Naive thymus-derived CD8-positive, alpha-beta T cell (primary cell): ENCODE data around the gene COL25A1. TPM values are rescaled to one million over a fixed set of nuclear protein-coding genes. Genes with fewer than 3 reads are reported as not detected.
A peak's percentile ranks its signal among the peaks of the same experiment; 100 is the strongest.

Experiments
- ATAC-seq, 2 donors: fragments of 150-1000 bp; cut with Tn5 transposase in 1 of 2; sonication (Bioruptor Pico), chemical (Tn5 transposase) in 1 of 2; 1 replicate in 1 of 2; 2 replicates in 1 of 2; pipeline ENCODE4 v1.10.0; 2021; ENCODE audit warnings: mild to moderate bottlenecking in 2 of 2, moderate library complexity in 2 of 2
- POLR2A ChIA-PET: fragments of 350-600 bp; sonication (Branson Sonifier 250); formaldehyde crosslinking; loops from one replicate; lab custom pipeline; 2021; ENCODE audit warnings: antibody characterized with exemption; lab: Charles Lee
- DNase-seq, 10 donors: peaks; one replicate each; pipeline versions ENCODE4 v3.0.0 to v3.0.0-alpha.2; 2020 to 2022
- H3K27ac Mint-ChIP-seq, 10 donors: one replicate each; pipeline ENCODE4 v1.8.0; 2020 to 2022; ENCODE audit warnings: mild to moderate bottlenecking in 10 of 10, mixed read lengths in 10 of 10, moderate library complexity in 4 of 10, inconsistent platforms in 1 of 10
- H3K27me3 Mint-ChIP-seq, 5 donors: one replicate each; pipeline ENCODE4 v1.8.0; 2021 to 2022; ENCODE audit warnings: mixed read lengths in 5 of 5
- H3K36me3 Mint-ChIP-seq, 3 donors: one replicate each; pipeline ENCODE4 v1.8.0; 2020 to 2022; ENCODE audit warnings: mixed read lengths in 3 of 3, mild to moderate bottlenecking in 2 of 3, inconsistent platforms in 1 of 3
- H3K4me1 Mint-ChIP-seq, 4 donors: one replicate each; pipeline ENCODE4 v1.8.0; 2021 to 2022; ENCODE audit warnings: mixed read lengths in 4 of 4
- H3K4me3 Mint-ChIP-seq, 10 donors: one replicate each; pipeline ENCODE4 v1.8.0; 2020 to 2022; ENCODE audit warnings: mild to moderate bottlenecking in 10 of 10, mixed read lengths in 10 of 10, moderate library complexity in 6 of 10, inconsistent platforms in 1 of 10
- H3K9me3 Mint-ChIP-seq, 9 donors: one replicate each; pipeline ENCODE4 v1.8.0; 2020 to 2022; ENCODE audit warnings: mixed read lengths in 9 of 9, mild to moderate bottlenecking in 3 of 9, inconsistent platforms in 1 of 9, moderate library complexity in 1 of 9
- polyA plus RNA-seq, 3 donors: library from polyadenylated mRNA; unstranded; fragments of 300-500 nt; fragmentation: Illumina TruSeq; gene quantifications; one replicate each; pipeline ENCODE4 v1.2.3, GENCODE V29; 2021
- total RNA-seq, 8 experiments: library from RNA in 2 of 8; stranded (reverse) in 2 of 8; gene quantifications; one replicate each; pipeline ENCODE4 v1.2.3 and lab custom pipeline; 2021 to 2026

COL25A1 gene
- total and polyA plus RNA-seq, 5 experiments from 2014 or later, result 0.10 to 1.2 TPM; not detected in 3

DNA sequence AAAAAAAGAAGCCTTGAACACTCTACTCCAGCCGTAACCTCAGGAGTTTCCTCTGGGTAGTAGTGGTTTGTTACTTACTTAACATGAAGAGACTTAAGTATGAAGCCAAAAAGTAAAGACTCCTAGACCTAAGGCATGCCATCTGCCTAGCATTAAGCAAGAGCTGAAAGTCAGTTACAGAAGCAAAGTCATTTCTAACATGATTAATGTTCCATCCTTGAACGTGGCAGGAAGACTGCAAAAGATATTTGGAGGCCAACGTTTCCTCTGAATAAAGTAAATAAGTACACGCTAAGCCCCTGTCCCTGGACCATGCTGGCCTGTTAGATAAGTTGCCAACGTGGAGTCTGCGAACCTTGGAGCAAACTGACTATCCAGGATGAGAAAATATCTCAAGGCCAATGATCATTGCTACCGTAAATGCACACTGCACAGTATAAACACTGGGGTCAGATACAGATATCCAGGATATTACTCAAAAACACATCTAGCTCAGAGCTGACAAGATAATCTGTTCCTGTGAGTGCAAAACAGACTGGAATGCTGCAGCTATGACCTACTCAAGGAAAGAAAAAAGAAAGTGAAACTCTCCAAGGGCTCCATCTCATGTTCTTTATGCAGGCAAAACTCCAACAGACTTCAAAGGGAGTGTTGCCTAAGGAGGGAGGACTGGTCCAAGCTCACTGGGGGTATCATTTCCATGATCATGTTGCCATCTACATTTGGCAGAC, 255.8 kb downstream of the COL25A1 start:
- H3K9me3 Mint-ChIP-seq, result no peaks in the 10 kb centered on the region
- no peak for ATAC-seq
- peaks cover 0 to 3% (median 0%) of the 10 kb centered on the region in 5 donors for H3K27me3 Mint-ChIP-seq
- POLR2A ChIA-PET, result no interaction called here
- no peak for DNase-seq
- no peaks in the 10 kb centered on the region for H3K36me3 Mint-ChIP-seq
- no peak overlapping the region for H3K27ac Mint-ChIP-seq
- H3K4me3 Mint-ChIP-seq, result no peak overlapping the region
- peaks cover 0 to 3% (median under 1%) of the 10 kb centered on the region in 4 donors for H3K4me1 Mint-ChIP-seq

DNA sequence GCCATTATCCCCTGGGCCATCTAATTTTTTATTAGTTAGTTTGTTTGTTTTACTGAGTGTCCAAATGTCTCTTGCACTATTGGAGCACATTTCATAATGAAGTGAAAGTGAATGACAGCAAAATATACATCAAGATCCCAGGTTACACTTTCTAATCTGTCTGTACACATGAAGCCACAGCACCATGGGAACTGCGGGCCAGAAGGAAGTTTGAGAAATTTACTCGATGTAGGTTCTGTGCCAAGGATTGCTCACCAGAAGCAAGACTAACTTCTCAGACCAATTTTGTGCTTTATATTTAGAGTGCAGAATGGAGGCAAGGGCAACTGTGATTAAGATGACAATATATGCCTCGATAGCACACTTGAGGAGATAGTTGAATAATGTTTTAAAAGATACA, 258.0 kb downstream of the COL25A1 start:
- Mint-ChIP-seq H3K9me3 (no peaks in the 10 kb centered on the region), H3K27me3 (peaks cover 0 to 9% (median 5%) of the 10 kb centered on the region in 5 donors), H3K36me3 (no peaks in the 10 kb centered on the region), H3K4me3 (no peak overlapping the region), H3K4me1 (peaks cover 0 to 3% (median under 1%) of the 10 kb centered on the region in 4 donors), H3K27ac (no peak overlapping the region)
- POLR2A ChIA-PET, result no interaction called here
- ATAC-seq, result no peak
- no peak for DNase-seq

DNA sequence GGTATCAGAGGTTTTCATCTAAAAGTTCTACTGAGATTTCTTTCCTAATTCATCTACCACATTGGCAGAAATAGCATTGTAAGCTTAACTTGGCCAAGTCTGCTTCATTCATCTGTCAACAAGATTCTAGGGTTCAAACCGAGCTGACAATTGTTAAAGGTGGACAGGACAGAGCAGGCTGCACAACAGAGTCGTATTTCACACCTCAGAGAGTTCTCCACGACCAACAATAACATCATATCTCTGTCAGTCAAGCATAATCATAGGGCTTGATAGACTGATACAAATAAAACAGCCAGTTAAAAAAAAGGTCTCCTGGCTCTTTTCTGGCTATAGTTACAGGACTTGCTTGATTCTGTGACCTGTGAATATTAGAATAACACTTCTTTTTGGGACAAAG, 259.2 kb downstream of the COL25A1 start:
- no peak for ATAC-seq
- H3K27ac Mint-ChIP-seq, result no peak overlapping the region
- no peaks in the 10 kb centered on the region for H3K36me3 Mint-ChIP-seq
- no peaks in the 10 kb centered on the region for H3K9me3 Mint-ChIP-seq
- peaks cover 0 to 17% (median 11%) of the 10 kb centered on the region in 5 donors for H3K27me3 Mint-ChIP-seq
- peaks cover 0 to 3% (median 3%) of the 10 kb centered on the region in 4 donors for H3K4me1 Mint-ChIP-seq
- no peak for DNase-seq
- no peak overlapping the region for H3K4me3 Mint-ChIP-seq
- POLR2A ChIA-PET, result no interaction called here

DNA sequence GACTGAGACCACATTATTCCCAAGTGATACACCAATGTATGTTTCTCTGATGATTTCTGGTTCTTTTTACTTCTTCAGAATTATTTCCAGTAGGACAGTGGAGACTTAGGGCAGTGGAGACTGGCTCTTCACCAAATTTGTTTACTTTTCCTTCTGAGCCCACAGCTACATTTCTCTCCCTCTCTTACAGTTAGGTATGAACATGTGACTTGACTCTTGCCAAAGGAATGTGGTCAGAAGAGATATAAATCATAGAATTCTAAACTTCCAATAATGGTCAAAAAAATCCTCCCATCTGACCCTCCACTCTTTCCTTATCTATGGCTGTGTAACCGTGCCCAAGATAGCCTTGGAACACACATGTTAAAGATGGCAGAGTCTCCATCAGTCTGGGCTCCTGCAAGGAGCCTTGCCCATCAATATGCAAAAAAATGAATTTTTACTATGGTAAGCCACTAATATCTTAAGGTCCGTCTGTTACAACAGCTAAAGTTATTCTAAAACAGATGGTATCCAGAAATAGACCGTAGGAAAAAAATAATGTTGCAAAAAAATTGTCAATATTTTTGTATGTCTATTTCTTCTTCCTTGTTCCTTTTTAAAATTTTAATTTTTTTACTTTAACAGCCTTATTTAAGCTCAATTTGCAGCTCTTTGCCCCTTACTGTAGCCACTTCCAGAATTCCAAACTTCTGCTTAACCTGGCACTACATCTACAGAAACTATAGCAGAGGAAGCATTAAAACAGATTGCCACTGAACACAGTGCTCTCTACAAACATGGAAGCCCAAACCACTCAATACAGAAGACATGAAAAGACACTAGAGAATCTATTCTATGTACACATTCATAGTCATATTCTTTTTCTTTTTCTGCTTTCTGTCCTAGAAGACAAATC, 260.7 kb downstream of the COL25A1 start:
- POLR2A ChIA-PET, result no interaction called here
- Mint-ChIP-seq H3K27ac (no peak overlapping the region), H3K4me1 (peaks cover 0 to 3% (median 3%) of the 10 kb centered on the region in 4 donors), H3K9me3 (no peaks in the 10 kb centered on the region), H3K4me3 (no peak overlapping the region), H3K36me3 (no peaks in the 10 kb centered on the region), H3K27me3 (peaks cover 0 to 17% (median 14%) of the 10 kb centered on the region in 5 donors)
- DNase-seq (no peak), ATAC-seq (no peak)

DNA sequence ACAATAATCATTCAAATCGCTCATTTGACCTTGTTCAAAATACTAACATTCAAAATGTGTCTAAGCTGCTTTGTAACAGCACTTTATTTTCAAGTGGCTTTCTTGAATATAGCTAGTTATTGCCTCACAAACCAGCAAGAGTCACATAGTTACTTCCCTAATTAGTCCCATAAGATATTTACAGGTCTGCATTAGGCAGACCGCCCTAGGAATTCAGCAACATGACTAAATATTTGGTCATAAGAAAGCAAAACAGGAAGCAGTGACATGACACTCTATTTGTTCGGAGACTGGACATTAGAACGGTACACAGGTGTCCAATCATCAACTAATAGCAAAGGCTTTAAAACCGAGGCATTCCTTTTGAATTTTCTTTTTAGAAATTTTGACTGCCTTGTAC, 262.0 kb downstream of the COL25A1 start:
- peaks cover 0 to 3% (median 0%) of the 10 kb centered on the region in 4 donors for H3K4me1 Mint-ChIP-seq
- no peaks in the 10 kb centered on the region for H3K36me3 Mint-ChIP-seq
- ATAC-seq, result no peak
- POLR2A ChIA-PET, result no interaction called here
- H3K27ac Mint-ChIP-seq, result no peak overlapping the region
- H3K9me3 Mint-ChIP-seq, result no peaks in the 10 kb centered on the region
- H3K4me3 Mint-ChIP-seq, result no peak overlapping the region
- DNase-seq, result no peak
- peaks cover 2 to 17% (median 14%) of the 10 kb centered on the region in 5 donors for H3K27me3 Mint-ChIP-seq

DNA sequence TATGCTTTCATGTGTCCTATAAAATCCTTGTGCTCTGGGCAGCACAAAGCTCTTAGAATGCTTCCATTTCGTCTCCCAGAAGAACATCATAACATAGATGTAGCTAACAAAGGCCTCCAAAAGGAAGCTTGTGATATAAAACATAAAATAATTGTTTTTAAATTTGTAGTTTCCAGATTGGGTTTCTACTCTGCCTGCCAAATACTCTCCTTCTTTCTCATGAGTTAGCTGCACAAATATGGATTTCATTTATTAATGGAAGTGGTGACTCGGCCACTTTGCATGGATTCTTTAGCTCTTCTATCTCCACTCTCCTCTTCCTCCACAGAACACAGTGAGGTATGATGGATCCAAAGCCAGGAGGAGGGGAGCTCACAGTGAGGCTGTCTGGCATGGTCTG, 265.4 kb downstream of the COL25A1 start:
- H3K9me3 Mint-ChIP-seq, result no peaks in the 10 kb centered on the region
- H3K36me3 Mint-ChIP-seq, result no peaks in the 10 kb centered on the region
- DNase-seq (no peak), ATAC-seq (no peak)
- H3K27me3 Mint-ChIP-seq, result peaks cover 2 to 17% (median 16%) of the 10 kb centered on the region in 5 donors
- POLR2A ChIA-PET, result no interaction called here
- no peak overlapping the region for H3K4me3 Mint-ChIP-seq
- peaks cover 0 to 3% (median 0%) of the 10 kb centered on the region in 4 donors for H3K4me1 Mint-ChIP-seq
- H3K27ac Mint-ChIP-seq, result peak overlapping the region in 1 of 10 donors; percentile 50

DNA sequence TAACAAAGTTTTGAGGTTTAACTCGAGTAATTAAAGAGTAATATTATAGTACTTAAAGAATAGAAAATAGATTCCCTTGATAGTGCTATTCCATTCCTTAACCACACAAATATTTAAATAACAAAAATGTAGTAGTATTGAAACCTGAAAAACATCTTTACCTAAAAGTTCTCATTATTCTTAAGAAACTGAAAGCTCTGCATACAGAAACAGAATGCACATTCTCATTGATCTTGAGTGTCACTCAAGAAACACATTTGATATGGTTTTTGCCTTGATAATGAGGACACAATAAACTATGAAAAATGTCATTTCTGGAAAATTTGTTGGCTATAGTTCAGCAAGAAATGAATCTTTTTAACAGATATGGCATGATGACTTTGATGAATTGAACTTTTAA, 268.5 kb downstream of the COL25A1 start:
- no peak for ATAC-seq
- no peak for DNase-seq
- Mint-ChIP-seq H3K4me1 (peaks cover 0 to 3% (median 0%) of the 10 kb centered on the region in 4 donors), H3K27ac (no peak overlapping the region), H3K36me3 (peaks cover 0 to 4% (median 0%) of the 10 kb centered on the region in 3 donors), H3K9me3 (no peaks in the 10 kb centered on the region), H3K4me3 (no peak overlapping the region), H3K27me3 (peaks cover 2 to 16% (median 6%) of the 10 kb centered on the region in 5 donors)
- POLR2A ChIA-PET, result no interaction called here

DNA sequence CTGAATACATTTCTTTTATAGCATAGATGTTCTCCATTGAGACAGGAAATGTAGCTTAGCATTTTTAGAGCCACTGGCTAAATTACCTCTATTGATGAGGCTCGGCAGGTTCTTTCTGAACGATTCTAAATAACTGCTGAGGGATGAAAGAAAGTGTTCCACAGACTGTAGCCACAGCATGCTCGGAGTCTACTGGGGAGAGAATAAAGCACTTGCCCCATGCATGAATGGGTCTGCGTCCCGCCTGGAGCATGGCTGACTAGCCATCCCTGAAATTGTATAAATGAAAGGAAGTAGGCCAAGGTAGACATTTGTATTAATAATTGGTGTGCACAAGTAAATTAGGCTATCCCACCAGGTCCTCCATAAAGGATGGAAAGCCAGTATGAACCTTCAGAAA, 269.8 kb downstream of the COL25A1 start:
- H3K27me3 Mint-ChIP-seq, result peaks cover 0 to 11% (median 2%) of the 10 kb centered on the region in 5 donors
- no peaks in the 10 kb centered on the region for H3K4me1 Mint-ChIP-seq
- POLR2A ChIA-PET, result no interaction called here

DNA sequence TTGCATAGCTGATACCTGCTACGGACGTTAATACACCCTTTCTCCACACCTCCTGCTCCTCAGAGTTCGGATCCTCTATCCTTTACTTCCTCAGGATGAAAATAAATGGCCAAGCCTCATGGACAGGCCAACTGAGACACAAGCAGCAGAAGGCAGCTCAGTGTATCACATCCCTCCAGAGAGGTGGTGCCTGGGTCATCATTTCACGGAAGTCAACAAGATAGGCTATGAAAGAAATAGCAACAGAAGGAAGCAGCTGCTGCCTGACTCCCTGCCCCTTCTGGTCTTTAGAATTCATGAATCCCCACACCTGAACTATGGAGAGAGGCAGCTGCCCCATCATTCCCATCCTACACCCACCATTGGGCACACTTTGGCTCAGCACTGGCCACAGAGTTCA, 272.5 kb downstream of the COL25A1 start:
- peaks cover 0 to 8% (median 2%) of the 10 kb centered on the region in 5 donors for H3K27me3 Mint-ChIP-seq
- no peak overlapping the region for H3K4me3 Mint-ChIP-seq
- H3K27ac Mint-ChIP-seq, result no peak overlapping the region
- ATAC-seq (no peak), DNase-seq (no peak)
- peaks cover 0 to 4% (median 0%) of the 10 kb centered on the region in 3 donors for H3K36me3 Mint-ChIP-seq
- POLR2A ChIA-PET, result no interaction called here
- H3K4me1 Mint-ChIP-seq, result no peaks in the 10 kb centered on the region
- H3K9me3 Mint-ChIP-seq, result no peaks in the 10 kb centered on the region

More for the DNA sequence above, 269.8 kb downstream of the COL25A1 start:
- peaks cover 0 to 4% (median 0%) of the 10 kb centered on the region in 3 donors for H3K36me3 Mint-ChIP-seq
- DNase-seq (no peak), ATAC-seq (no peak)
- no peaks in the 10 kb centered on the region for H3K9me3 Mint-ChIP-seq
- H3K4me3 Mint-ChIP-seq, result no peak overlapping the region
- H3K27ac Mint-ChIP-seq, result no peak overlapping the region

DNA sequence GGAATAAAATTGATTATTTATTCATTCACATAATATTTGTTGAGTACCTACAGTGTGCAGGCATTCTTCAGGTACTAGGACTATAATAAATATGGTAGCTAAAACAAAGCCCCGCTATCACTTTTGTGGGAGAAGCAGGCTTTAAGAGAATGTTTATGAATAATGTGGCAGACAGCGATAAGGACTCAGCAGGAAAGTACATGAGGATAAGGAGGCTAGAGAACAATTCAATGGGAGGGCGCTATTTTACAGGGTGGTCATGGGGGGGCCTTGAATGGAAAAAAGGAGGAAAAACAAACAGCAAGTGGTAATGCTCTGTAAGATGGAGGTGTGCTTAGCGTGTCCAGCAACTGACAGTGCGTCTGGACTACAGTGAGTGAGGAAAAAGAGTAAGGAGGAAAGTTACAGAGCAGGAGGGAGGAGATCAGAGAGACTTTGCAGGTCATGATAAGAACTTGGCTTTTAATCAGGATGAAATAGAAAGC, 275.4 kb downstream of the COL25A1 start:
- Mint-ChIP-seq H3K36me3 (peaks cover 0 to 9% (median 0%) of the 10 kb centered on the region in 3 donors), H3K4me3 (no peak overlapping the region), H3K27ac (no peak overlapping the region), H3K9me3 (peaks cover 4 to 14% (median 7%) of the 10 kb centered on the region in 9 donors), H3K27me3 (peaks cover 0 to 13% (median 3%) of the 10 kb centered on the region in 5 donors), H3K4me1 (no peaks in the 10 kb centered on the region)
- POLR2A ChIA-PET, result no interaction called here
- DNase-seq (no peak), ATAC-seq (no peak)

DNA sequence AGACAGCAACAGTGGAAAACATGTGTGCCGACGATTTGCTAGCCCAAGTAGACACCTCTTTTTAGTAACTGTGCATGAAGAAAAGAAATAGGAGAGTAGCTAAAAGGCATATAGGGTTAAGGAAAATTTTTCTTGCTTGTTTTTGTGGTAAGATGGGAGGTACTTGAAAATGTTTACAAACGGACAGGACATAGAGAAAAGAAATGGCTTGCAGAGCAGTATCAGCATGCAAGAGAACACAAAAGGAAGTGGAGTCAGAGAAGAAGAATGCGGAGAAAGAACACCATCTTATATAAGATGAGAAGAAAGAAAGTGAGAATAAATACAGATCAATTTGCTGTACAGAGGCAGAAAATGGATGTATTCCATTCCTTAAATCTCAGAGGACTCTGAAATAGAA, 275.9 kb downstream of the COL25A1 start:
- Mint-ChIP-seq H3K27ac (no peak overlapping the region), H3K4me1 (no peaks in the 10 kb centered on the region), H3K27me3 (peaks cover 0 to 12% (median 2%) of the 10 kb centered on the region in 5 donors), H3K4me3 (no peak overlapping the region), H3K36me3 (peaks cover 0 to 10% (median 0%) of the 10 kb centered on the region in 3 donors), H3K9me3 (peaks cover 7 to 19% (median 10%) of the 10 kb centered on the region in 9 donors)
- POLR2A ChIA-PET, result no interaction called here
- ATAC-seq (no peak), DNase-seq (no peak)

DNA sequence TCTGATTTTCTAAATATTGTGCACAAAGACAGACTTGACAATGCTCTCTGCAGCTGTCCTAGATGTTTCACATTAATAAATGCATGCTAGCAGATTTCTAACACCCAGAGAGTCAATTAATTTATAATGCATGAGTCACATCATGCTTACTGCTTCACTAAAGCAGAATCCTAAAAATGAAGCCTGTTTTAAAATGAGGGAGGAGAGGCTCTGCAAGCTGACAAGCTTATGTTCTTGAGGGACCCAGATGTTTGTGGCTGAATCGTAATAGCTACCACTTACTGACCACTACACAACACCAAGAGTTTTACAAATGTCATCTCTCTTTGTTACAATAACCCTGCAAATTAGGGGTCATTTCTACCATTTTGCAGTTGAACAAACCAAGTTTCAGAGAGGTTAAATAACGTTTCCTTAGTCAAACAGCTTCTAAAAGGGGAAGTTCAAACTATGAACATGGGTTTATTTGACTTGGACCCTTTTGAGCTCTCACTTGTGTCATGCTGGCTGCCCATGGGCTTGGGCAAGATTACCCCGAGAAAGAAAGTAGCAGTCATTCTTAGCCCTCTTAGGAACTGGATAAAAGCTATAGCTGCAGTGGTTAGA, 276.9 kb downstream of the COL25A1 start:
- peaks cover 0 to 10% (median 2%) of the 10 kb centered on the region in 5 donors for H3K27me3 Mint-ChIP-seq
- no peak for DNase-seq
- POLR2A ChIA-PET, result no interaction called here
- H3K36me3 Mint-ChIP-seq, result peaks cover 0 to 15% (median 0%) of the 10 kb centered on the region in 3 donors
- no peak overlapping the region for H3K27ac Mint-ChIP-seq
- no peaks in the 10 kb centered on the region for H3K4me1 Mint-ChIP-seq
- H3K4me3 Mint-ChIP-seq, result no peak overlapping the region
- no peak for ATAC-seq
- H3K9me3 Mint-ChIP-seq, result peaks cover 7 to 27% (median 17%) of the 10 kb centered on the region in 9 donors
